Forelimb muscle (tissue), 1 donor: Measurements from ENCODE around the gene RESF1. TPM values are rescaled to one million over a fixed set of nuclear protein-coding genes. Genes with fewer than 3 reads are reported as not detected.

Experiments
- DNase-seq: peaks from one replicate; pipeline ENCODE4 v3.0.0-alpha.2; 2013; ENCODE audit warnings: low read depth
- polyA plus RNA-seq: library from polyadenylated mRNA; unstranded; fragments of 120-200 nt; gene quantifications from one replicate; pipeline ENCODE4 v1.2.1, GENCODE V29; 2013; ENCODE audit not compliant: insufficient read length

RESF1 gene
- polyA plus RNA-seq, 1 donor, result 21.6 TPM

DNA sequence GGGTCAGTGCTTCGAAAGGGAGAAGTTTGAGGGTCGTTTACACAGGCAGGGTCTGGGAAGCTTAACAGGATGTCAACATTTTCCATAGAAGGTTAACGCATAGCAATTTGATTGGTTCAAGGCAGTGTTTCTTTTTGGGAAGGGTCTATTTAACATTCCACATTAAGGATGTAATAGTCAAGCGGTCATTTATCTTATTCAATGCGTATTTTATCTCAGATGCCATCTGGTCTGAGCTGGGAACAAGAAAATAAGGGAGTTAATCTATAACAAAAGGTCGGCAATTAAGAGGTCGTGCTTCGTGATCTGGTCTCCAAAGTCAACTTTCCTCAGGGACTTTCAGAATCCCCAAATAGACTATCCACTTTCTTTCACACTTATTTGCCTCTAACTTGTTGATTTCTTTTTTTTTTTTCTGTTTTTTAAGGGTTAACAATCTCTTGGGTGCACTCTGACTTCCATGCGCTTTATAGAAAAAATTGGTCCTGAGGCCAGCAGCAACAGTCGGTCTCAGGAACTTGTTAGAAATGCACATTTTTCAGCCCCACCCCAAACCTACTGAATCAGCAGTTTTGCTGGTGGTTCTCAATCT is 550 bp upstream of the RESF1 start:
- DNase-seq, result no peak

DNA sequence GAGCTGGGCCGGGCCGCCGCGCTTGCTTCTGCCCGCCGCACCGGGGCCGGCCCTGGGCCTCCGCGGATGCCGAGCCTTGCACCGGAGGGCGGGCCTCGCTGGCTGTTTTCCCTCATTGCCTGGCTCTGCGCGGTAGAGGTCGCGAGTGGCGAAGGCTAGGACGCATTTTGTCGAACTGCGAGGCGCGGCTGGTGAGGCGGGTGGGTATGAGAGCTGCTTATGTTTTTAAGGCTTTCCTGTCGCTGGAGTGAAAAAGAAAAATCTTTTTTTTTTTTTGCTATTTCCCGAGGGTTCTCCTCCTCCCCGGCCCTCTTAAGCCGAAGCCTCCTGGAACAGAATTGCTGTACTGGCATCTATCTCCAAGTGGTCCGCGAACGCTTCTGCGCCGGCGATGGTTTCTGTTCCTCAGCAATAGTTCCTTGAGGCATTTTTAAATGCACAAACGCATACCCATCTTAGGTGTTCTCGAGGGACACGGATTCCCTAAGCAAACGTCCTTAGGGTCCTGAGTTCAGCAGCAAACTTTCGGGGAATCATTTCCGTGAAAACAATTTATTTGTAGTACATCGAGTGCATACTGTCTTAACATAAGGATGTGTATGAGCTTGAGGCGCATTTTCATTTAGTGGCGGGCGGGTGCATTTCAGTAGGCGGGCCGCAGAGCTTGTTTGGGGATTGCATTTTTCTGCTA is 631 bp downstream of the RESF1 start:
- peak; percentile 13 for DNase-seq

DNA sequence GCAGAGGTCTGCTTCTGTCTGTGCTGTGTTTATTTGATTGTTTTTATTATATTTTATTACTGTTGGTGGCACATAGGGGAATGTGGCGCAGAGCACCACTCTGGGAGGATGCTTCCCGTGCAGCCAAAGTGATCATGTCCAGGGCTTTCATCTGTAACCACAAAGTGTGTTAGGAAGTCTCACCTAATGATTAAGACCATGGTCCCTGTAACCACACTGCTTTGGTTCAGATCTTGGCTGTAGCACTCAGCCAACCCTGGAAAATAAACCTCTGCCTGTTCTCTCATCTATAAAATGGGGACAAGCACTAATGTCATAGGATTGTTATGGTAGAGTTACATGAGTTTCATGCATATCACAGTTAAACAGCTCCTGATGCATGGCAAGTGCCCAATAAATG is 1.9 kb downstream of the RESF1 start:
- no peak for DNase-seq

DNA sequence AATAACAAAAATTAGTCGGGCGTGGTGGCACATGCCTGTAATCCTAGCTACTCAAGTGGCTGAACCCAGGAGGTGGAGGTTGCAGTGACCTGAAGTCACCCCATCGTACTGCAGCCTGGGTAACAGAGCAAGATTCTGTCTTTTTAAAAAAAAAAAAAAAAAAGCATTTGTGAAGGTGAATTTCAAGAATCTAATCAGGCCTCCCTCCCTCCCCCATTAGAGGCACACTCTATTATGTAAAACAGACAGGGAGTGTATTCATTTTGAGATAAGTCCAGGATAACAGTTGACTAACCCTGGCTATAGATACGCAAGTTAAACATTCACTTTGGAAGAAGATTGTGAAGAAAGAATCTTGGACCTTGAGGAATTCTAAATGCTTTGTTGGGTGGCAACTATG is 2.9 kb downstream of the RESF1 start:
- no peak for DNase-seq

DNA sequence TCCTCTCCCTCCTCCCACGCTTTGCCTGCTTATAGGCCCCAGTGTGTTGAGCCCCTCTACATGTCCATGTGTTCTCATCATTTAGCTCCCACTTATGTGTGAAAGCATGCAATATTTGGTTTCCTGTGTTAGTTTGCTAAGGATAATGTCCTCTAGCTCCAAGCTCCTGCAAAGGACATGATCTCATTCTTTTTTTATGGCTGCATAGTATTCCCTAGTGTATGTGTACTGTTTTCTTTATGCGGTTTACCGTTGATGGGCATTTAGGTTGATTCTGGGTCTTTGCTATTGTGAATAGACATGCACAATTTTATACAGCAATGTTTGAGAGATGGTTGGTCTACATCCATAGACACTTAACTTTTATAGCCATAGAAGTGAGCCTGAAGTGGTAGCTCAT is 5.1 kb downstream of the RESF1 start:
- no peak for DNase-seq

GRCh38 chr12:31965090-31965489 is 5.9 kb downstream of the RESF1 start:
- no peak for DNase-seq

DNA sequence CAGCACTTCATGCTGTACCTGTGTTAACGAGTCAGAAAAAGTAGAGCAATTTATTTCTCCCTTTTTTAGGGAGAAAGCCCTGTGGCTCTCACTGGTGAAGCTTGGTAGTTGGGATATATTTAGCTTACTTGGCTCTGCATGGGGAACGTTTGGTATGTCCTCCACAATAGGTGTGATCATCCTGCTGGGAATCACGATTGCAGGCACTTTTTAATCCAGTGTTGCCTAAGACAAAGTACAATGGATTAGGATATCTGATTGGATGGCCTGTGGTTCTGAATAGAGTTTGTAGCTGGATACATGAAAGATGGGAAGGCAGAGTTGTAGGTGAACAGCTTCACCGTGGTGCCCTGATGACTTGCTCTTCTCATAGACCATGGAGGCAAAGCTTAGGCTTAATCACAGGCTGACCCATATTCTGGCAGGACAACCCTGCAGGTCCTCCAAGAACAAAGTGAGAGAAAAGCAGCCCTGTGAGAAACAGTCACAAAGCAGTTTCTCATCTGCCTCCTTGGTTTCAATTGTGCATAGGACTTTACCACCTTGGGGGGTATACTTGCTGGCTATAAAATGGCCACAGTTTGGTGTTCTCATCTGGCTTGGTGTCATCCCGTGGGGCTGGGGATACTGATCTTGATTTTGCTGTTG is 7.5 kb downstream of the RESF1 start:
- DNase-seq, result no peak

- no peak for DNase-seq
Measured at GRCh38 chr12:31967539-31967938, 8.3 kb downstream of the RESF1 start.

- no peak for DNase-seq
Measured at GRCh38 chr12:31970199-31970598, 11.0 kb downstream of the RESF1 start.

DNA sequence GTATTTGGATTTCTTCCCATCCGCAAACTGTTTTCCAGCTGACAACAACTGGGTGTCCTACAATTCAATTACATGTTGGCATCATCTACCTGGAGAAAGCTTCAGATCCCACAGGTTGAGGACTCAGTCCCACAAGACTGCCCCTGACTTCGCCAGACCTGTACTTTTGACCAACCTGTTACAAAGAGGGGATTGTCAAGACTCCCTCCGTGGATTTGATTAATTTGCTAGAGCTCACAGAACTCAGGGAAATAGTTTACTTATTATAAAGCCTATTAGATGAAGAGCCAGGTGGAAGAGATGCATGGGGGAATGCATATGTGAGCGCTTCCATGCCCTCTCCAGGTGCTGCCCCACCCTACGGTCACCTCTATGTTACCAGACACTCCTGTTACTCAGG is 14.6 kb downstream of the RESF1 start:
- no peak for DNase-seq

DNA sequence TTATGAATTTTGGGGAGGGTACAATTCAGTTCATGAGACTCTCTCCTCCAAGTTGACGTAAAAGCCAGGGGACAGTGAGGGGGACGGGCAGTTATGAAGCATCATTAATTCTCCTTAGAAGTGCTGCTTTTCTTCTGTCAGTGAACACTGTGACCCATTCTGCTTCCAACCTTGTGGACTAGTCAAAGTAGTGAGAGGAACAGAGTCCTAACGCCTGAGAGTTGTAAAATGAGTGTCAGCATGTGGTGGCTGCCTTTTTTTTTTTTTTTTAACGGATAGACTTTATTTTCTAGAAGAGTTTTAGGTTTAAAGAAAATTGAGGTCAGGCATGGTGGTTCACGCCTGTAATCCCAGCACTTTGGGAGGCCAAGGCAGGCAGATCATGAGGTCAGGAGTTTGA is 15.5 kb downstream of the RESF1 start:
- no peak for DNase-seq

- no peak for DNase-seq
Measured at GRCh38 chr12:31984806-31985591, 25.8 kb downstream of the RESF1 start.

GRCh38 chr12:31985832-31986231 is 26.6 kb downstream of the RESF1 start:
- no peak for DNase-seq

DNA sequence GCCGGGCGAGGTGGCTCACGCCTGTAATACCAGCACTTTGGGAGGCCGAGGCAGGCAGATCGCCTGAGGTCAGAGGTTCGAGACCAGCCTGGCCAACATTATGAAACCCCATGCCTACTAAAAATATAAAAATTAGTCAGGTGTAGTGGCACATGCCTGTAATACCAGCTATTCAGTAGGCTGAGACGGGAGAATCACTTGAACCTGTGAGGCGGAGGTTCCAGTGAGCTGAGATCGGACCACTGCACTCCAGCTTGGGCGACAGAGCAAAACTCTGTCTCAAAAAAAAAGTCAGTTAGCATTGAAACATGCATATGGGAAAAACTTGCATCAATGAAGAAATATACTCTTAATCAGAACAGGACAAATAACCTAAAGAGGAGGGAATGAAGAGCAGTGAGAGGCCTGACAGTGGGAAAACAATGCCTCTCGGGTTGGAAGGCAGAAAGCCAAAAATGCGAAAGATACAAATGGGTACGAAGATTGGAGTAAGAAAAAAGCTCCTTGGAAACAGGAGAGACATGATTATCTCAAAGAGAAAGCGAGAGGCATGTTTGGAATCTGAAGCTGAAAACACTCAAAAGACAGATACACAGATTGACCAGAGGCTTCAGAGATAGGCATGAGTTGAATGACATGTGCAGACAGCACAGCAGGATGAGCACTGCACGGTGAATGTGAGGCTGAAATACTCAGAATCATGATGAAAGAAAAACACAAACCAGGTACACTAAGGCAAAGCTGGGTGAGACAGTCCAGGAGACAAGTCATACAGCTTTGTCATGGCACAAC is 30.6 kb downstream of the RESF1 start:
- DNase-seq, result no peak

DNA sequence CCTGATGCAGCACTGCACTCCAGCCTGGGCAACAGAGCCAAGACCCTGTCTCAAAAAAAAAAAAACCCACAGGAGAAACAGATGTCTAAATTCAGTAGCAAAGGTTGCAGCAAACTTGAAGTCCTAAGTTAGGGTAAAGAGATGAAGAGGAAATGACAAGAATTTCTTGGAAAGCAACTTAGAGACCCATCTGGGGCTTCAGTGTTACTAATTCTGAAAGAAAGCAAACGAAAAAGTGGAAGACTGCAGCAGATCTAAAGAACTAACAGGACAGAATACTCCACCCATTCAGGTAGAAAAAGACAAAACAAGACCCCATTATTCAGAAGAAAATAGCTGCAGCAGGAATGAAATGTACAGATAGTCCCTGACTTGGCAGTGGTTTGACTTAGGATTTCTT is 31.9 kb downstream of the RESF1 start:
- no peak for DNase-seq

GRCh38 chr12:31991815-31992214 is 32.6 kb downstream of the RESF1 start:
- DNase-seq, result no peak

DNA sequence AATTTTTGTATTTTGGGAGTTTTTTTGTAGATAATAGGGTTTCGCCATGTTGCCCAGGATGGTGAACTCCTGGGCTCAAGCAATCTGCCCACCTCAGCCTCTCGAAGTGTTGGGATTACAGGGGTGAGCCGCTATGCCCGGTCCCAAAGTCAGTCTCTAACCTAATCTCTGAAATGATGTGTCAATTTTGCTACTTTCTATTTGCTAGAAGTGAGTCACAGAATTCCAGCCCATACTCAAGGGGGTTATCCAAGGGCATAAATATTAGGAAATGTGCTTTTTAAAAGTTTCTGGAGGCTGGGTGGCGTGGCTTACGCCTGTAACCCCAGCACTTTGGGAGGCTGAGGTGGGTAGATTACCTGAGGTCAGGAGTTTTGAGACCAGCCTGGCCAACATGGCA is 40.5 kb downstream of the RESF1 start:
- no peak for DNase-seq

DNA sequence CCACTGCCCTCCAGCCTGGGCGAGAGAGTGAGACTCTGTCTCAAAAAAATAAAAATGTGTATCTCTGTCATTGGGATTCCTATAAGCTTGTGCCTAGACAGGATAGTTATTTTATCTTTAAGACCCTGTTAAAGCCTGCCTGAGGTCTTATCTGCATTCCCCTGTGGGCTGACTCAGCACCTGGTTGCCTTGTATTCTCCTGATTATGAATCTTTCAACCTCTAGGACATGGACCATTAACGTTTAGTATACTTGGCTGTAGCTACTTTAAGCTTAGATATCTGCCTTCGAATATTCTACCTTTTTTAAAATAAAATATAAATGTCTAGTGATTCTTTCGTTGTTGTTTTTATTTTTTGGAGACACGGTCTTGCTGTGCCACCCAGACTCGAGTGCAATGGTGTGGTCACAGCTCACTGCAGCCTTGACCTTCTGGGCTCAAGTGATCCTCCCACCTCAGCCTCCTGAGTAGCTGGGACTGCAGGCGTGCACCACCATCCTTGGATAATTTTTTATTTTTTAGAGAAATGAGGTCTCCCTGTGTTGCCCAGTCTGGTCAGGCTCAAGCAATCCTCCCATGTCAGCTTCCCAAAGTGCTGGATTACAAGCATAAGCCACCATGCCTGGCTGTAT is 41.3 kb downstream of the RESF1 start:
- DNase-seq, result no peak

DNA sequence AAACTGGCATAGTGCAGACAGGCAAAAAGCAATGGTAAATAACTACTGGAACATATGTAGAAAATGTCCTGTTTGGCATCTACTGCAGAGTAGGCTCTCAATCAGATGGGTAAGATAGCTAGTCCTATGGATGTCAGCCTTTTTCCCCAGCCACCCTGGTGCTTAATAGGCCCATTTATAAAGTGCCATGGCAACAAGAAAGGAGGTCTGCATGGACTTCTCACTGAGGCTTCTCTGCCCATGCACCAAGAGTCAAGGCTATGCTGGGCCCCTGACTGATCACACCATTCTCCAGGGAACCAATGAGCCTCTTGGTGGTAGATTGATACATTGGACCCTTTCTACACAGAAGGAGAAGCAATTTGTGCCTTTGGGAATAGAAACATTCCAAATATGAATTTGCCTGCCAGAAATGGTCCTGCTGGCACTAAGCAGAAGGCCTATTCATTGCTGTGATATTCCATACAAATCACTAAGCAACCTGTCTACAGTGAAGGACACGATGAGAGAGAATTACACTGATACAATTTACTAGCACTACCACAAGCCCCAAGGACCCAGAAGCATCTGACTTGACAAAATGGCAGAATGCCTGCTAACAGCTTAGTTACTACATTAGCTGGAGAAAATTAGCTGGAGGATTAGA is 43.8 kb downstream of the RESF1 start:
- DNase-seq, result no peak

GRCh38 chr12:32003654-32004053 is 44.4 kb downstream of the RESF1 start:
- no peak for DNase-seq
